ENCODE results near the gene HDDC2. TPM values are rescaled to one million over a fixed set of nuclear protein-coding genes. Genes with fewer than 3 reads are reported as not detected.

Gene HDDC2
- total and polyA plus RNA-seq, 3 donors from 2014 or later: 61.3 to 112 (median 89.6) TPM

- intact Hi-C loops (cut with DNase I; ENCODE audit: low total_unique reads): no loop called here
- no peak for DNase-seq
- WGBS, 2 donors: 91 to 92% methylated on average over 4 of the region's 4 CpGs
- Histone ChIP-seq H3K27me3 (no peaks in the 10 kb centered on the region), H3K36me3 (ENCODE audit: low read depth, missing control alignments) (no peaks in the 10 kb centered on the region), H3K9me3 (no peaks in the 10 kb centered on the region), H3K27ac (no peak overlapping the region), H3K4me3 (no peak overlapping the region), H3K4me1 (no peaks in the 10 kb centered on the region)
- TF ChIP-seq CTCF (IDR thresholded peaks at IDR 0.05) (no peak), POLR2A (IDR thresholded peaks at IDR 0.05) (no peak)
These were observed 64.0 kb downstream of the HDDC2 start for GRCh38 chr6:125237764-125238163.

- H3K27me3 ChIP-seq: no peaks in the 10 kb centered on the region
- H3K9me3 ChIP-seq: no peaks in the 10 kb centered on the region
- no peaks in the 10 kb centered on the region for H3K4me1 ChIP-seq
- no peak for TF ChIP-seq POLR2A (IDR thresholded peaks at IDR 0.05)
- TF ChIP-seq CTCF (IDR thresholded peaks at IDR 0.05): no peak
- intact Hi-C loops (cut with DNase I; ENCODE audit: low total_unique reads): no loop called here
- H3K4me3 ChIP-seq: no peak overlapping the region
- H3K27ac ChIP-seq: no peak overlapping the region
- 84 to 90% methylated on average over 5 of the region's 5 CpGs for WGBS, 2 donors
- no peaks in the 10 kb centered on the region for H3K36me3 ChIP-seq (ENCODE audit: low read depth, missing control alignments)
- no peak for DNase-seq
These were observed 65.0 kb downstream of the HDDC2 start for GRCh38 chr6:125236536-125237327.

GRCh38 chr6:125233202-125233601 lies 68.6 kb downstream of the HDDC2 start:
- no peak overlapping the region for H3K27ac ChIP-seq
- intact Hi-C loops (cut with DNase I; ENCODE audit: low total_unique reads): no loop called here
- no peak for DNase-seq
- 56 to 63% methylated on average over 3 of the region's 3 CpGs for WGBS, 2 donors
- H3K9me3 ChIP-seq: no peaks in the 10 kb centered on the region
- no peaks in the 10 kb centered on the region for H3K4me1 ChIP-seq
- H3K27me3 ChIP-seq: no peaks in the 10 kb centered on the region
- H3K4me3 ChIP-seq: no peak overlapping the region
- no peak for TF ChIP-seq CTCF (IDR thresholded peaks at IDR 0.05)
- TF ChIP-seq POLR2A (IDR thresholded peaks at IDR 0.05): no peak
- H3K36me3 ChIP-seq (ENCODE audit: low read depth, missing control alignments): no peaks in the 10 kb centered on the region

- H3K9me3 ChIP-seq: no peaks in the 10 kb centered on the region
- intact Hi-C loops (cut with DNase I; ENCODE audit: low total_unique reads): no loop called here
- WGBS, 2 donors: 36 to 54% methylated on average over 1 of the region's 1 CpG
- H3K4me3 ChIP-seq: no peak overlapping the region
- H3K27me3 ChIP-seq: no peaks in the 10 kb centered on the region
- no peak for DNase-seq
- TF ChIP-seq POLR2A (IDR thresholded peaks at IDR 0.05) (no peak), CTCF (IDR thresholded peaks at IDR 0.05) (no peak)
- H3K27ac ChIP-seq: no peak overlapping the region
- no peaks in the 10 kb centered on the region for H3K4me1 ChIP-seq
- no peaks in the 10 kb centered on the region for H3K36me3 ChIP-seq (ENCODE audit: low read depth, missing control alignments)
These were observed 69.3 kb downstream of the HDDC2 start for GRCh38 chr6:125232466-125232865.

All from testis (tissue), 3 donors.